NCI-H1694 treated with DMSO at 0.1 percent for 48 hours (cell line): ENCODE data around the gene C6orf62.
"Not testable (repeated sequence)": the region's sequence is repeated elsewhere in the genome, so short reads cannot be mapped to it uniquely, and the experiment has no call there.

ENCODE experiments used
- DNase-seq: peaks from one replicate; lab custom pipeline; 2025; lab: John Stamatoyannopoulos, UW

The C6orf62 gene

DNA sequence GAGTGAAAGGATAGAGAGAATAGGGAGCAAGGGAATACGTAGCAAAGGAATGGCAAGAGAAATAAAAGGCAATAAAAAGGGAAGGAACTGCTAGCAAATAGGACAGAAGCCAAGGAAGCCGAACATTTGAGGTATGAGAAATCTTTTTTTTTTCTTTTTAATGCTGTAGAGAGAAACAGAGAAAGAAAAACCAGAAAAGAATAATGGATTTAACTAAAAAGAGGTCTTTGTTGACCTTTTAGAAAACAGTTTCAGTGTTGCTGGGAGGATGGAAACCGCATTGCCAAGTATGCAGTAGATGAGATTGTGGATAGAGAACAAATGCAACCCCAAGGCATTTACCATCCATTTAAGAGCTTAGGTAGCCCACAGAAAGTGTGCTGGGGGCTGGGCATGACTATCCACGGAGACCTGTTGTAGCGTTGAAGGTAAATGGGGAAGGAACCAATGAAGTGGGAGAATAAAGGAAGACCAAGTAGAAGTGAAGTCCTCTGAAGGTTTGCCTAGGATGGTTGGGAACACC lies 23.3 kb upstream of the C6orf62 start:
- DNase-seq = no peak

DNA sequence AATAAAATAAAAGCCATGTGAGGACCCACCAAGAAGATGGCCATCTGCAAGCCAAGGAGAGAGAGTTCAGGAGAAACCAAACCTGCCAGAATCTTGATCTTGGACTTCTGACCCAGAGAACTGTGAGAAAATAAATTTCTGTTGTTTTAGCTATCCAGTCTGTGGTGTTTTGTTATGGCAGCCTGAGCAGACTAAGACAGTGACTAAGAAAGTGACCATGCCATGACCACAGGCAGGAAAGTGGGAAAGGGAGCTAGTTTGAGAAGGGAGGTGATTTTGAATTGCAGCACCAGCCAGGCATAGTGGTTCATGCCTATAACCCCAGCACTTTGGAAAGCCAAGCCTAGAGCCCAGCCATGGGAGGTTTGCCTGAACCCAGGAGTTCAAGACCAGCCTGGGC lies 21.9 kb upstream of the C6orf62 start:
- DNase-seq = no peak

DNA sequence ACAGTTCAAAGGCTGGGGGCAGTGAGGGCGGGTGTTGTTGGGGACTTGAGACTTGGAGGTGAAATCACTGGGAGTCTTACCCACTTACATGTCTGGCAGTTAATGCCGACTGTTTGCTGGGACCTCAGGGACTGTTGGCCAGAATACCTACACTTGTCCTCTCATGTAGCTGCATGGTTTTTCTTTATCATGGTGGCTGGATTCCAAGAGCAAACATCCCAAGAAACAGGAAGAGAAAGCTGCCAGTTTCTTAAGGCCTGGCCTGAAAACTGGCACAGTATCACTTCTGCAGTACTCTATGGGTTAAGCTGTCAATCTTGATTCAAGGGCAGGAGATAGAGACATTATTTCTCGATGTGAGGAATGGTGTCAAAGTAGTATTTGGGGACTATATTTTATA lies 19.8 kb upstream of the C6orf62 start:
- DNase-seq = no peak

DNA sequence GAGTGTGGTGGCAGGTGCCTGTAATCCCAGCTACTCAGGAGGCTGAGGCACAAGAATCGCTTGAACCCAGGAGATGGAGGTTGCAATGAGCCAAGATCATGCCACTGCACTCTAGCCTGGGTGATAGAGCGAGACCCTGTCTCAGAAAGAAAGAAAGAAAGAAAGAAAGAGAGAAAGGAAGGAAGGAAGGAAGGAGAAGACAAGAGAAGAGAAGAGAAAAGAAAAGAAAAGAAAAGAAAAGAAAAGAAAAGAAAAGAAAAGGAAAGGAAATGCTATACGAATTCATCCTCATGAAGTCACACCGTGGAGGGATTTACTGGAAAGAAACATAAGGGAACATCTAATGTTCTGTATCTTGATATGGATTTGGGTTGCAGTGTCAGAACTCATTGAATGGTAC lies 15.8 kb upstream of the C6orf62 start:
- DNase-seq = not testable (repeated sequence)

DNA sequence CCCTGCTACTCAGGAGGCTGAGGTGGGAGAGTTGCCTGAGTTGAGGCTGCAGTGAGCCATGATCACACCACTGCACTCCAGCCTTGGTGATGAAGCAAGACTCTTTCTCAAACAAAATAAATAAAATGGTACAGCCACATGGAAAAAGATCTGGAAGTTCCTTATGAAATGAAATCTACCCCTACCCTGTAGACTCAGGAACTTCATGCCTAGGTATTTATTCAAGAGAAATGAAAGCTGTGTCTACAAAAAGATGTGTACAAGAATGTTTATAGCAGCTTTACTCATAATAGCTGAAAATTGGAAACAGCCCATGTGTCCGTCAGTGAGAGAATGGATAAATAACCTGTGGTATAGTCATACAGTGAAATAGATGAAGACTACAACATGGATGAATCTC lies 15.2 kb upstream of the C6orf62 start:
- no peak for DNase-seq

DNA sequence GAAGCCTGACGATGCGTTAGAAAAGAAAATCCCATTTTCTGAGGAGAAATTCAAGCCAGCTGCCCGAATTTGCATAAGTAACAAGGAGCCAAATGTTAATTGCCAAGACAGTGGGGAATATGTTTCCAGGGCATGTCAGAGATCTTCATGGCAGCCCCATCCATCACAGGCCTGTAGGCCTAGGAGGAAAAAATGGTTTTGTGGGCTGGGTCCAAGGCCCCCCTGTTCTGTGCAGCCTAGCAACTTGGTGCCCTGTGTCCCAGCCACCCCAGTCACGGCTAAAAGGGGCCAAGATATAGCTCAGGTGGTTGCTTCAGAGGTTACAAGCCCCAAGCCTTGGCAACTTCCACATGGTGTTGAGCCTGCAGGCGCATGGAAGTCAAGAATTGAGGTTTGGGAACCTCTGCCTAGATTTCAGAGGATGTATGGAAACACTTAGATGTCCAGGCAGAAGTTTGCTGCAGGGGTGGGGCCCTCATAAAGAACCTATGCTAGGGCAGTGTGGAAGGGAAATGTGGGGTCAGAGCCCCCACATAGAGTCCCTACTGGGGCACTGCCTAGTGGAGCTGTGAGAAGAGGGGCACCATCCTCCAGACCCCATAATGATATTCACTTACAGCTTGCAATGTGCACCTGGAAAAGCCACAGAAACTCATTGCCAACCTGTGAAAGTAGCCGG lies 12.6 kb upstream of the C6orf62 start:
- not testable (repeated sequence) for DNase-seq

DNA sequence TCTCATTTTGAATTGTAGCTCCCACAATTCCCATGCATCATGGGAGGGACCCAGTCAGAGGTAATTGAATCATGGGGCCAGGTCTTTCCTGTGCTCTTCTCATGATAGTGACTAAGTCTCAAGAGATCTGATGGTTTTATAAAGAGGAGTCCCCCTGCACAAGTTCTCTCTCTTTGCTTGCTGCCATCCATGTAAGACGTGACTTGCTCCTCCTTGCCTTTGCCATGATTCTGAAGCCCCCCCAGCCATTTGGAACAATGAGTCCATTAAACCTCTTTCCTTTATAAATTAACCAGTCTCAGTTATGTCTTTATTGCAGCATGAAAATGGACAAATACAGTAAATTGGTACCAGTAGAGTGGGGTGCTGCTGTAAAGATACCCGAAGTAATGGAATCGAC lies 11.7 kb upstream of the C6orf62 start:
- not testable (repeated sequence) for DNase-seq

DNA sequence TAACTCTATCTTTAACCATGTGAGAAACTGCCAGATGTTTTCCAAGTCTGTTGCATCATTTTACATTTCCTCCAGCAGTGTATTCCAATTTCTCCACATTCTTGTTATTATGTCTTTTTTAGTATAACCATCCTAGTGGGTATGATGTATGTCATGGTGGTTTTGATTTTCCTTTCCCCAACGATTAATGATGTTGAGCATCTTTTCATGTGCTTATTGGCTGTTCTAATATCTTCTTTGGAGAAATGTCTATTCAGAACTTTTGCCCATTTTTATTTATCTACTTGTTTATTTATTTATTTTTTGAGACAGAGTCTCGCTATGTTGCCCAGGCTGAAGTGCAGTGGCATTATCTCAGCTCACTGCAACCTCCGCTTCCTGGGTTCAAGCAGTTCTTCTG lies 4.3 kb upstream of the C6orf62 start:
- DNase-seq = no peak

DNA sequence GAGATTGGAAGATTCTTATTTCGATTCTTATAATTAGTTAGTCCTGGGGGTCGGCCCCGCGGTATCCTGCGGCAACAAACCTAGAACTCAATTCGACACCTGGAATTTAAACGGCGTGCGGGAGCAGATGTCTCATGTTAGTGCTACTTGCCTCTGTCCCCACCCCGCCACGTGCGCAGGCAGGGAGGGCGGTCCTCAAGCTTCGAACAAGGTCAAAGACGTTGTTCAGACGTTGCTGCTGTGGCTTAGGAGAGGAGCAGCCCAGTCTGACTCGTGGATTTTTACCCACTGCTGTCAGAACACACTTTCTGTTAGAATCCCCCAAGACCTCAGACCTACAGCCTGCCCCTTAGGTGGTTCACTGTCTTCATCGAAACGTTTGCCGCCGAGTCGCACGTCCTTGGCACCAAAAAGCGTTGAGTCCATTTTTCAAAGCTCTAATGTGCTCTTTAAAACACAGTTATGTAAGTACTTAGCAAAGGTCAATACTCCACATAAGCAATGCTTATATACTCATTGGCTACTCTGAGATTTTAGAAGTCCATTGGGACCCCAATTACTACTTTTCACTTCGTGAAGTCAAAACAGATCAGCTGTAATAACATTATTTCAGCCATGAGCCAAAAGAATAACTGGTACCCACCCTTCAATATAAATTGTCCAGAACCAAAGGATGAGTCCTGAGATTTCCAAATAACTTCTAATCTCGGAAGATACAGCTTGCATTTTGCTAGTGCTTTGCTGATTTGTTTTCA lies 2.7 kb upstream of the C6orf62 start:
- DNase-seq = no peak

DNA sequence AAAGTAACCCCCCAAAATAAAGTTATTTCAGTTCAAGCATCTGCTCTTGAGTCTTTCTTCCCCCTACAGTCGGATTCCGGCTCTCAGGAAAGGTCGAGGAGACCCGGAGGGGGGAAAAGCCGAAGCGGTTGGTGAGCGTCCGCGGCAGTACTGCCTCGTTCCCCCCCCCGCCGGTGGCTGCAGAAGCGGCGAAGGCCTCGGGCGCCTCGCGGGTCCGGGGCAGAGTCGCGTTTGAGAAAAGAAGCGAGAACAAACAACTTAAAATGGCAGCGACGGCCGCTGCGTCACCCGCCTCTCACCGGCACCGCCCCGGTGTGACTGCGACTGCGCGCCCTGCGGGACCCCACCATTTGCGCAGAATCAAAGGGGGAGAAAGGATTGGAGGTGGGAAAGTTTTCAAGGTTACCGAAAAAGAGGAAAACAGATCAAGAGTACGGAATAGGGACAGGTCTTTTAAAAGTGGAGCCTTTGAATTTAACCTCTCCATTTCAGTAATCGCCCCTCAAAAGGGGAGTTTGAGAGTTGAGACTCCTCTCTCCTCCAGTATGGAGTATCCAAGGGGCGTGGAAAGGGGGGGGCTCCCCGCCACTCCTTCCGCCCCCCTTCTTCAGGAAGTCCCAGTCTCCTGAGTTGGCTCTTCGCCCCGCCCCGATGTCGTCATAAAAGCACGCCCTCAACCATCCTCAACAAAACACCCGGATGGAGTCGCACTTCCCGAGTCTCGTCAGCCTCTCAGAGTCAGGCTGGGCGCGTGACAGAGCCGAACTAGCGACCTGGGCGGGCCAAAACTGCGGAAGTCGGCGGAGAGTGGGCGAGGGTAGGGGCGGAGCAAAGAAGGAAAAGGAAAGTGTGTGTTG lies 1.9 kb upstream of the C6orf62 start:
- DNase-seq = peak; percentile 97

DNA sequence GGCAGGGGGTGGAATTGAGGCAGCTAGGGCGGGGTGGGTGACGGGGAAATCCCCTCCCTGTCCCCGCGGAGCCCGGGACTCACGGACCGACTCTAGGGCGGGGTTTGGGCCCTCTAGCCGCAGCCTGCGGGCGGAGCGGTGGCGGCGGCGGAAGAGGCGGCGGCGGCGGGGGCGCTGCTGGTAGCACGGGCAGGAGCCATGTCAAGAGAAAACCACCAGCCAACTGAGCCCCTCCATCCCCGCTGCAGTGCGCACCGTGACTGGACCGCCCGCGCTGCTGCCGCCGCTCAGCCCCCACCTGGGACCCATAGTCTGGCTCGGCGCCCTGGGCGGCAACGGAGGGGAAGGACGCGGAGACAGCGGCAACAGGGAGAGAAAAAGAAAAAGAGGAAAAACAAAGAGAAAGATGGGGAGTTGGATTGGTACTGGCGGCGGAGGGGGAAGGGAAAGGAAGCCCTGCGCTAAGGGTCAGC lies 1.2 kb upstream of the C6orf62 start:
- no peak for DNase-seq

DNA sequence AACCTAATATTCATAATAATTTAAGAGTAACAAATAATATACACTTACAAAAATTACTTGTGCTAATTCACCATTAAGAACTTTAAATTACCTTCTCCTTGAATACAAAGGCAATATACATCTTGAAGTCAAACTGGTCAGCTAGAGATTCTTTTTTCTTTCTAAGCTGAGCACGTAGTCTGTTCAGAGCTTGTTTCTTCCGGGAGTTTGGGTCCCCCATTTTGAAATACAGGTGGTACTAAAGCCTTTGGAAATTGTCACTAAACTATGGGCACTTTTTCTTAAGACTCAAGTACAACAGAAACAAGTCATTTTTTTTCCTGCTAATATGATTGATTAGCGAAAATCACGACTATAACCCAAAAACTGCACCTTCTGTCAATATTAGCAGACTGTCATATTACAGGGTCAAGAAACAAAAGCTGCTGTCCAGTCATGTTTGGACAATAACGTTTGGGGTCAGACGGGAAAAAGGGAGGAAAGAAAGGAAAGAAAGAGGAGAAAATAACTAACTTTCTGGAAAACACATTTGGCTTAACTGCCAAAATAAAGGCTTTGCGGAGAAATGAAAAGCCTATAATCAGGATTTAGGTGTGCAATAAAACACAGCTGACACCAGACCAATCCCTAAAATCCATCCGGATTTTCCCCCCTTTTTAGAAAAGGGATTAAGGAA lies 367 bp downstream of the C6orf62 start:
- DNase-seq = no peak

DNA sequence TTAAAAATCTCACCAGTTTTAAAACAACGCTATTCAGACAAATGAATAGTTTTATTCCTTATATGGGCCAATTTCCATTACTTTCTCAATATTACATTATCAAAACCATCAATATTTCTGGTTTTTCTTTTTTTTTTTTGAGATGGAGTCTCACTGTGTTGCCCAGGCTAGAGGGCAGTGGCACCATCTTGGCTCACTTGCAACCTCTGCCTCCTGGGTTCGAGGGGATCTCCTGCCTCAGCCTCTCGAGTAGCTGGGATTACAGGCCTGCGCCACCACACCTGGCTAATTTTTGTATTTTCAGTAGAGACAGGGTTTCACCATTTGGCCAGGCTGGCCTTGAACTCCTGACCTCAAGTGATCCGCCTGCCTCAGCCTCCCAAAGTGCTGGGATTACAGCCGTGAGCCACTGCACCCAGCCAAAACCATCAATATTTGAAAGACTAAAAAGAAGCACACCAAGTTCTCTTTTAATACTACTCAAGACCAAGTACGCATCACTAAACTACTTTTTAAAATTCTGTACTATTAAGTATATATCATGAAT lies 2.3 kb downstream of the C6orf62 start:
- DNase-seq = not testable (repeated sequence)

DNA sequence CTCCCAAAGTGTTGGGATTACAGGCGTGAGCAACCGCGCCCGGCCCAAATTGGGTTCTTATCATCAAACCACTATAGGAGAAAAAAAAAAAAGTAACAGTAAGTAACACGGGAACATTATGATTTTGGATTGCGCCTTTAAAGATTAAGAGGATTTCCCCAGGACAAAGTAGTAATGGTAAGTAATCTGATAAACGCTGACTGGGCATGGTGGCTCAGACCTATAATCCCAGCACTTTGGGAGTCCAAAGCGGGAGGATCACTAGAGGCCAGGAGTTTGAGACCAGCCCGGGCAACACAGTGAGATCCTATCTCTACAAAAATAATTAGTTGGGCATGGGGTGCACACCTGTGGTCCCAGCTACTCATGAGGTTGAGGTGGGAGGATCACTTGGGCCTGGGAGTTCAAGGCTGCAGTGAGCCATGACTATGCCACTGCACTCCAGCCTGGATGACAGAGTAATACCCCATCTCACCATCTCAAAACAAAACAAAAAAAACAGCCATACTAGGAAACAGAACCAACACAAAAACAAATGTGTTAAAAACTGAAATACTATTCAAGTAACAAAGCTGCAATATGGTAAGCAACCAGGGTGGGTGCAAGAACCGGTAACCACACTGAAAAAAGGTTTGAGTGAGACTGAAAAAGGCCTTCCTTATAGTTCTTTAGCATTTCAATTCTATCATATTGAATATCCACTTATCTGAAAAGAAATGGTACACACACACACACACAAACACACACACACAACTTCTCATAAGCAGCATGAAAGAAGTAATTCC lies 8.2 kb downstream of the C6orf62 start:
- DNase-seq = no peak

DNA sequence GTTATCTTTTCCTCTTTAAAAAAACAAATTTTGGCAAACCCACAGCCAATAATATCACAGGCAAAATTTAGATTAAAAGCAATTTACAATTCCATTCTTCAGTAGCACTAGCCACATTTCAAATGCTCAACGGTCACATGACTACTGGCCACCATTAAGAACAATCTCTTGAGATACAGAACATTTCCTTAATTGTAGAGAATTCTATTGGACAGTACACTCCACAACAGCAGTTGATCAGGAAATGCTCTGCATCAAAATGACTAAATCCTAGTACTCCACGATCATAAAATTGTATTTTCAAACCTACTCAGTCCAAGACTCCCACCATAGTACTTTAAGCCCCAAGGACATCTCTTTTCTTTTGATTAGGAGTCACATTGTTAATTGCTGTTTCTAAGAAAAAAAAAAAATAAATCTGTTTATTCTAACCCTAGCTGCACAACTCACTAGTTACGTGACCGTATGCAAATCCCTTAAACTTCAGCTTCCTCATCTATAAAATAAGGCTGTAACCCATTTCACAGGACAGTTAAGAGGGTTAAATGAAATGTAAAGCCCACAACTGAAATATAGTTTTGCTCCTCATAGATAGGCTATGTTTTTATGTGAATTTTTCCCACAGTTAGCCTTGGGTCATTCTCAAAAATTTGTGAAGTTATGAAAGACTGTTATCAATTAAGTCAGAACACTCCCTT lies 9.8 kb downstream of the C6orf62 start:
- no peak for DNase-seq

DNA sequence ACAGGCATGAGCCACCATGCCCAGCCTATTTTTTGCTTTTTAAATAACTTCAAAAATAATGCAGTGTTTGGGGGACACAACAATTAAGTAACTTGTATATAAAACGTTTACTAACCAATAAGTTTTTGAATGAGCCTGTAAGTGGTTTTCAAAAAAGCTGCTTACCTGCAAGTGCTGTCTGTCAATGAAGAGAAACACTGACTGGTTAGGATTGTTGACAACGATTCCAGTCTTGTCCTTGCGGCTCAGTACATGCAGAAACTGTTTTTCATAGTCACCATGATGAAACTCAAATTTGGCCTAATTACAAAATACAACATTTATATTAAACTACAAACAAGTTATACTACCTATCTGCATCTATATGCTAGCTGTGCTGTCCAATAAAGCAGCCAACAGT lies 10.3 kb downstream of the C6orf62 start:
- DNase-seq = no peak

DNA sequence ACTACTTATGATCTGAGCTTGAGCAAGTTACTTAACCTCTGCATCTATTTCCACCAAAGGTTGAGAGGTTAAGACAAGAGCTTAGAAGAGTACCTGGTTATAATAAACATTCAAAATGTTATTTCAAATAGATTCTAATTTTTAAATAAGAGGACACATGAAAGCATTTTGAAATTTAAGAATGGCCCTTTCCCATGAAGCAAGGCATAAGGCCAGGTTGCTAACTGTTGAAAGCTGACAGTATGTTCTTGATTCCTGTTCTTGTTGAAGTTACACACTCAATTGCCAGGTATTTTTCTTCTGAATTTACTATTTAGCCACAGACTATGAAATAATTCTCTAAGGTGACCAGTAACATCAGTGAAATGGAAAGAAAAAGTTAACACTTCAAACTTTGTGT lies 14.5 kb downstream of the C6orf62 start:
- no peak for DNase-seq

DNA sequence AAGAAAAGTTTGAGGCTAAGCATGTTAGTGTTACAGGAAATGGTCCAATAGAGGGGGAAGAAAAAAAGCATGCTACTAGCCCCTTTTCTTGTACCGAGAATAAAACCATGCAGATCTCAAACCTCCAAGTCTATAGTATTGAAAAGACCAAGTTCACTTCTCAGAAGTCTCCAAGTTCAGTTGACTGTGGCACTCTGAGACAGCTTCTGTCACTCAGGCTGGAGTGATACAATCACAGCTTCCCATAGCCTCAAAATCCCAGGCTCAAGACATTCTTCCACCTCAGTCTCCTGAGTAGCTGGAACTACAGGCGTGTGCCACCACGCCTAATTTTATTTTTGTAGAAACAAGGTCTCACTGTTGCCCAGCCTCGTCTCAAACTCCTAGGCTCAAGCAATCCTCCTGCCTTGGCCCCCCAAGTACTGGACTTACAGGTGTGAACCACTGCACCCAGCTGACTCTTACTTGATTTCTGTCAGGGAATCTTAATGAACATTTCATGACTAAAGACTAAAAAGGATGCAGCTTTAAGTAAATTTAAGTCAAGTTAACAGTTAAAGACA lies 16.2 kb downstream of the C6orf62 start:
- DNase-seq = no peak

DNA sequence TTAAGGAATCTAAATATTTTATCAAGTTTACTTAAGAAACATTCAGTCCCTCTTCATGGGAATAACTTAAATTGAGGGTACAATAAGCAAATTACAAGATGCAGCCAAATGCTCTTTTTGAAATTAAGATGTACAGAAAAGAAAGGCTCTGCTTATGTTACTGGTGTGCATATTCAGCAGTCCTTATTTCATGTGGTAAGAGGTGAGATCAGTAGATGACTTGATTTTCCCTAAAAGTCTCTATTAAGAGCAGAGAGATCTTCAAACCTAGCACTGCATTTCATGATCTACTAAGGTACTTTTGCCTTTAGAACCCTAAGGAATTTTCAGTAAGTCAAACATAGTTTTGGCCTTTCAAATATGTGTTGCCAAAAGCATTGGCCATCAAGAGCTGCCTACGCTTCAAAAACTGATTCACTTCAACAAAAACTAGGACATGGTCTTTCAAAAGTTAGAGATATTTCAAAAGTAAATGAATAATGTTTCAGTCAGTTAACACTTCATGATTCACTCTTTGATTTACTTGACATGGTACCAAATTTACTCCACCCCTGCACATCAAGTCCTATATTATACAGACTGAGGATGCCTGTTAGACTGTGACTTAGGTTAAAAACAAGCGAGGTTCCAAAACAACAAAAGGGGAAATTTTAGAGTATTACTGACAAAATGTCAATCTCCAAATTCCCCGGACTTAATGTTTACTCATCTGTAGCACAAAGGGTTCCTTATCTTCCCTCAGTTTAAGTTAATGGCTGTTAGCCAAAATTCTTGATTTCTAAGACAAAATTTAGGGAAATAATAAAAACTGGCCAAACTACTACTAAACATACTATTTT lies 19.2 kb downstream of the C6orf62 start:
- DNase-seq = no peak
